Measurements from ENCODE around the gene NUDT3. TPM values are rescaled to one million over a fixed set of nuclear protein-coding genes. Genes with fewer than 3 reads are reported as not detected.
"Not testable (repeated sequence)": the region's sequence is repeated elsewhere in the genome, so short reads cannot be mapped to it uniquely, and the experiment has no call there.

The NUDT3 gene
- total RNA-seq, 1 donor from 2014 or later, result 30.7 TPM

GRCh38 chr6:34288581-34288980 is 103.9 kb downstream of the NUDT3 start:
- no peak for DNase-seq (ENCODE audit: low spot score)

GRCh38 chr6:34285448-34286164 is 106.9 kb downstream of the NUDT3 start:
- no peak for DNase-seq (ENCODE audit: low spot score)

- DNase-seq (ENCODE audit: low spot score), result peak; percentile 43
Observed at GRCh38 chr6:34284563-34285447, 107.7 kb downstream of the NUDT3 start.

- DNase-seq (ENCODE audit: low spot score), result no peak
Observed at GRCh38 chr6:34281702-34282334, 110.7 kb downstream of the NUDT3 start.

DNA sequence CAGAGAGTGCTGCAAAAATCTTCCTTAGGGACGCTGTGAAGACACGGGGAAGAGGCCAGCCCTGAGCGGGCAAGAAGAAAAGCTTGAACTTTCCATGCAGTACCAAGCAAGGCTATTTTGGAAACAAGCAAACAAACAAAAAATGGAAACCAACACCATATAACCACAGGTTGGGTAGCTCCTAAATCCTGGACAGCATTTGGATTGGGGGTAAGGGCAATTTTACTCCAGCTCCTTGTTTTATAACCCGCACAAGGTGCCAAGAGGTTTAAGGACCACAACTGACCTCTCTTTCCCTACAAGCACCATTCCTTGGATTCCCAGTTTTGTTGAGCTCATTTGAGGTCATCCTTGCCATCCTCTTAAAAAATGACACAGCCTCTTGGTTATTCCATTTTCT is 112.3 kb downstream of the NUDT3 start:
- no peak for DNase-seq (ENCODE audit: low spot score)

DNA sequence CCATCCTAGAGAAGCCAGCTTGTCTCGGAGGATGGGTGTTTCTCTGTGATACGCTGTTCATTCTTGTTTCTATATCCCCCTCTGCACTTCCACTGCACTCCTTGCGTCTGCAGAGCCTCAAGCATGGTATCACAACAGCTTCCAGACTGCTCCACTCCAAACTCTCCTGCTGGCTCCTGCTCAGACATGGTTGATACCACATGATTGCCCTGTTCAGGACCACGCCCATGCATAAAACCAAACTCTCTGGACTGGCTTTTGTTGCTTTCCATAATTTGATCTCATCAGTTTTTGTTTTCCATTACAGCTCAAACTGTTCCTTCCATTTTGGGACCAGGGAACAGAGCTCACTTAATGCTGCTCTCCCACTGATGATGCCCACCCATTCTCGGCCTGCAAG is 113.6 kb downstream of the NUDT3 start:
- DNase-seq (ENCODE audit: low spot score), result no peak

- no peak for DNase-seq (ENCODE audit: low spot score)
Observed at GRCh38 chr6:34277763-34278112, 114.7 kb downstream of the NUDT3 start.

- DNase-seq (ENCODE audit: low spot score), result no peak
Observed at GRCh38 chr6:34276881-34277762, 115.3 kb downstream of the NUDT3 start.

DNA sequence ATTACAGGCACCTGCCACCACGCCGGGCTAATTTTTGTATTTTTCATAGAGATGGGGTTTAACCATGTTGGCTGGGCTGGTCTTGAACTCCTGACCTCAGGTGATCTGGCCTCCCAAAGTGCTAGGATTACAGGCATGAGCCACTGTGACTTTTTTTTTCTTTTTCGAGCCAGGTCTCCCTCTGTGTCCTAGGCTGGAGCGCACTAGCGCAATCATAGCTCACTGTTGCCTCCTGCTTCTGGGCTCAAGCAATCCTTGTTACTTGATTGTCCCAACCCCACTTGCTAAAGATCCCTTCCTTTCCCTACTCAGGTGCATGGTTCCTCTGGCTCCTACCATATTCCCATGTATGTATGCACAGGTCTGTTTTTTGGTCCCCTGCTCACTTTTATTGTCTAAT is 116.3 kb downstream of the NUDT3 start:
- no peak for DNase-seq (ENCODE audit: low spot score)

GRCh38 chr6:34275128-34275804 is 117.2 kb downstream of the NUDT3 start:
- no peak for DNase-seq (ENCODE audit: low spot score)

GRCh38 chr6:34274129-34274528 is 118.3 kb downstream of the NUDT3 start:
- no peak for DNase-seq (ENCODE audit: low spot score)

DNA sequence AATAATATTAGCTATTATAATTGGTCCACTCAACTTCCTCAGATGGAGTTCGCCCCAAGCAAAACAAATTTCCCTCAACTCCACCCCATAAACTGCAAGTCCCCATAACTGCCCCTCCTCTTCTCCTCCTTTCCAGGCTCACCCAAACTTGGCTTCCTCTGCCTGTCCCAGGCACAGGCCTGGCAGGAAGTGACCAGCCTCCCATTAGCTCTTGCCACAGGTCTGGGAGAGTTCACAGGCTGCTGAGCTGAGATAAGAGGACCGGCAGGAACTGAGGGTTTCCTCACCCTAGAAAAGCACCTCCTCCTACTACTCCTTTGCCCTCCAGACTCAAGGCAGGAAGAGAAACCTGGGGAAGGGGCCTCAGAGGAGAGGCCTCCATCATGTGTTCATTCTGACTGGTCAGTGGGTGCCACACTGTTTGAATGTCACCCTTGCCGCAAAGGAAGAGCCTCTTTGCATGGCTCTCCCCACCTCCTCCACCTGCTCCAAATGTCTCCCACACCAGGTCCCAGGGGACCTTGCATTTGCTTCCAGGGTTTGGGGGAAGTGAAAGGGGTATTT is 119.1 kb downstream of the NUDT3 start:
- peak; percentile 20 for DNase-seq (ENCODE audit: low spot score)

- DNase-seq (ENCODE audit: low spot score), result no peak
Observed at GRCh38 chr6:34272013-34272926, 120.2 kb downstream of the NUDT3 start.

DNA sequence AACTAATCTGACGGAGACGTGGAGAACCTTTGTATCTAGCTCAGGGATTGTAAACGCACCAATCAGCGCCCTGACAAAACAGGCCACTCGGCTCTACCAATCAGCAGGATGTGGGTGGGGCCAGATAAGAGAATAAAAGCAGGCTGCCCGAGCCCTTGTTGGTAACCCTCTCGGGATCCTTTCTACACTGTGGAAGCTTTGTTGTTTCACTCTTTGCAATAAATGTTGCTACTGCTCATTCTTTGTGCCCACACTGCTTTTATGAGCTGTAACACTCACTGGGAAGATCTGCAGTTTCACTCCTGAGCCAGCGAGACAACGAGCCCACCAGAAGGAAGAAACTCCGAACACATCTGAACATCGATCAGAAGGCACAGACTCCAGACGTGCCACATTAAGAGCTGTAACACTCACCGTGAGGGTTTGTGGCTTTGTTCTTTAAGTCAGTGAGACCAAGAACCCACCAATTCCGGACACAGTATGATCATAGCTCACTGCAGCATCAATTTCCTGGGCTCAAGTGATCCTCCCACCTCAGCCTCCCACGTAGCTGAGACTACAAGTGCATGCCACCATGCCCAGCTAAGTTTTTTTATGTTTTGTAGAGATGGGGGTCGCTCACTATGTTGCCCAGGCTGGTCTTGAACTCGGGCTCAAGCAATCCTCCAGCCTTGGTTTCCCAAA is 122.7 kb downstream of the NUDT3 start:
- not testable (repeated sequence) for DNase-seq (ENCODE audit: low spot score)

DNA sequence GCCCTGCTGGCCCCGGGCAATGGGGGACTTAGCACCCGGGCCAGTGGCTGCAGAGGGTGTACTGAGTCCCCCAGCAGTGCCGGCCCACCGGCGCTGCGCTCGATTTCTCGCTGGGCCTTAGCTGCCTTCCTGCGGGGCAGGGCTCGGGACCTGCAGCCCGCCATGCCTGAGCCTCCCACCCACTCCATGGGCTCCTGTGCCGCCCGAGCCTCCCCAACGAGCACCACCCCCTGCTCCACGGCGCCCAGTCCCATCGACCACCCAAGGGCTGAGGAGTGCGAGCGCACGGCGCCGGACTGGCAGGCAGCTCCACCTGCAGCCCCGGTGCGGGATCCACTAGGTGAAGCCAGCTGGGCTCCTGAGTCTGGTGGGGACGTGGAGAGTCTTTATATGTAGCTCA is 123.3 kb downstream of the NUDT3 start:
- DNase-seq (ENCODE audit: low spot score), result not testable (repeated sequence)

- DNase-seq (ENCODE audit: low spot score), result no peak
Observed at GRCh38 chr6:34267746-34268145, 124.7 kb downstream of the NUDT3 start.

DNA sequence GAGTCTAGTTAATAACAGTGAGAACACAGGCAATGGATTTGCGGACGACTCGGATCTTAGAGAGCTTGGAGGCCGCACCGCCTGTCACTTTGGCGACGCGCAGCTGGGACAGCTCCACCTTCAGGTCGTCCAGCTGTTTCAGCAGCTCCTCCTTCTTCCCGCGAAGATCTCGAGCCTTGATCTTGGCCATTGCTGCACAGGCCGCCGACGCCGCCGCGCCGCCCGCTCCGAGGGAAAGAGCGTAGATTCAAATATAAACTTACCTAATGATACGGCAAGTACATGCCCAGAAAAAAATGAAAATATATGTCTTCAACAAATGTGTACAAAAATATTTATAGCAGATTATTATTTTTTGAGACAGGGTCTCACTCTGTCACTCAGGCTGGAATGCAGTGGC is 129.0 kb downstream of the NUDT3 start:
- not testable (repeated sequence) for DNase-seq (ENCODE audit: low spot score)

GRCh38 chr6:34260576-34261267 is 131.7 kb downstream of the NUDT3 start:
- DNase-seq (ENCODE audit: low spot score), result no peak

Measured in mucosa of gallbladder (tissue), 1 donor.